NCI-H82 treated with DMSO at 0.1 percent for 48 hours (cell line): Measurements from ENCODE around the gene MAGI1.
A peak's percentile ranks its signal among the peaks of the same experiment; 100 is the strongest.

ENCODE experiments used
- DNase-seq: peaks from one replicate; lab custom pipeline; 2025; ENCODE audit not compliant: unreplicated experiment; lab: John Stamatoyannopoulos, UW

MAGI1 gene

DNA sequence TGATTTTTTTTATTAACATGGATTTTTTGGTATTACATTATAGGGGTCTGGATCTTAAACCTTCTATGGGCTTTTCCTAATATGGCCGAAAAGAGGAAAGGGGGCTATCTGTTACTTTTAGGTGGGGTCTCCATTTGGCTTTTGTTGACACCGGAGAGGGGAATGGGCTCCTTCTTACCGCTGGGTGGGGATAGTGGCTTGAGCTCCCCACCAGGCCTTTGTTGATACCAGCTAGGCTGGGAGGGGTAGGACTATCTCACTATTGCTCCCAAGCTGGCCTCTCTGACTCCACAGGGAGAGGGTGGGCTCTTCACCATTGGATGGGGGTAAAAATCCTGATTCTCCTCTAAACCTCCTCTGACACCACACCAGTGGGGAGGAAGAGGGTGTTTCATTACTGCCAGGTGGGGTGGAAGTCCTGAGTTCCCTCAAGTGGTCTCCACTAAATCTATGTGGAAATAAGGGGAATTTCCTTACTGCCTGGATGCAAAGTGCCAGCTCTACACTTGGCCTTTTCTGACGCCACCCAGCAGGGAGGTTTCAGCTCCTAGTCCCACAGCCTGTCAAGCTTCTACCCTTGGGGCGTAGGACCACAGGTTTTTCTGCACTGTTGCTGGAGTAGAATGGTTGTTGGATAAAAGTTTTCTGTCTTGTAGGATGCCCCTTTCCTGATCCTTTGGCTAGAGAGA is 572.3 kb downstream of the MAGI1 start:
- DNase-seq, result no peak

DNA sequence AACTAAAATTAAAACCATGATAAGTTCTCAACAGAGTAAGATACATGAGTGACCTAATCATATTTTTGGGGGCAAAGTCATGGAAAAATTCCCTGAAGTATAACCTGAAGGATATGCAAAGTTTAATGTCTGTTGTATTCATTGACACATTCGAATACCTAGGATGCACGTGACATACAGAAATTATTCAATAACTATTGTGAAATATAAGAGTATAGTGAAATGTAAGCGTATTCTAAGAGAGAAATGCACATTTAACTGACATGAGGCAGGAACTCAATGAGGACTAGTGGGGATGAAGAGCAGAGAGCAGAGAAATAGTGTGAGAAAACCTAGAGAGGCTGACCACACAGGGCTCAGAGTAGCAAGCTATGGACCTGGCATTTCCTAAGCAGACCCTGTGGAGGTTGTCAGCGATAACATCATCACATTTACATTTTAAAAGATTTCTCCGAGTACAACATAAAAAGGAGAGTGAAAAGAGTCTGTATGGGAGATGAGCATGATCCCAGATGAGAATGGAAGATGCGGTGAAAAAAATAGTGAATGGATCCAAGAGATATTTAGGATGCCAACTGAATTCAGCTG is 588.8 kb downstream of the MAGI1 start:
- no peak for DNase-seq

DNA sequence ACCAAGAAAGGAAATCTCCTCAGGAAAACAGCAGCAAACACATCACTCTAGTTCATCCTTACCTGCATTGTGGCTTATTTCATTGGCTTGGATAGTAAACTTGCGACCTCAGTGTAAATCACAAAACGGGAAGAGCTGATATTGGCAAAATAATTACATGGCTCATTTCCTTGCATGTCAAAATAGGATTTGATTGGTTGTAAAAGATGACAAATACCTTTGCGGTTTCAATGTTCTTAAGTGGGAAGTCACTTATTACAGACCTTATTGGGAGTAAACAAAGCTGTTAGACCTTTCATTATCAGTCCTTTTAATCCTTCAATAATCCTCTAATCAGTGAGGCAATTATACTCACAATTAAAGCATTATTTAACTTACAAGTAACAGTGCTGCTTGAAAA is 590.6 kb downstream of the MAGI1 start:
- DNase-seq, result peak; percentile 3

DNA sequence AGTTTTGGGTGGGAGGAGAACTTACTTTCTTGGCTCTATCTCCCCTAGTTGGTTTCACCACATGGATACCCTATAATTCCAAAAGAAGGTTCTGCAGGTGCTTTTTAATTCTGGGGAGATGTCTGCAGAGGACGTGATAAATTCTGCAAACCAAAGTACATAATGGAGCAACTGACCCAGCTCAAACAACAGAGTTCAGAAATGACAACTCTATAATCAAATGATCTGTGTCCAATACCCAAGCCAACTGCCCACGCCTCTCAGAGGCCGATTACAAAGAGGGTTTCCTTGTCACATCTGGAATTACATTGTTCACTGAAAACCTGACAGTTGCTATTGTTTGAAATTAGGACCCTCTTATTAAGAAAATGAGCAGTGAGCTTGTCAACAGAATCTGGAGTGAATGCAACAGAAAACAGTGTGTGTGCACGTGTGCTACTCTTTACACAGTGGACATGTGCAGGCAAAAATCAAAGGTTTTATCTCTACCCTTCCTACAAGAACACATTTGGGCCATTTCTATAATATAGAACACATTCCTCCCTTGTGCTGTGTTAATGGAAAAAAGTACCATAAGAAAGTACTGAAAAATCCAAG is 593.0 kb downstream of the MAGI1 start:
- no peak for DNase-seq

DNA sequence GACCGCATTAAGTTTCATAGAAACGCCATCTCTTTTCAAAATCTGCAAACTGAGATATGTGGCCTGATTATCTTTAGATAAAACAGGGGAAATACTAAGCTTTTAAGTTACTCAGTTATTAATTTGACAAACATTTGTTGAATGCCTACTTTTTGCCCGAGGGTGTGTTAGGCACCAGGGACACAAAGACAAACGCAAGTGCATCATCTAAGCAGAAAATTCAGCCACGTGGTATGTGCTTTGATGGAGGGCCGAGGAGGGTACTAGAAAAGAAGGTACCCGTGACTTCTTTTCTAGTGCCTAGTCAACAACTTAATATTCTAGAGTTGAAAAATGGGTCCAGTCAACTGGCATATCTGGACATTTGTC is 594.3 kb downstream of the MAGI1 start:
- DNase-seq, result no peak

DNA sequence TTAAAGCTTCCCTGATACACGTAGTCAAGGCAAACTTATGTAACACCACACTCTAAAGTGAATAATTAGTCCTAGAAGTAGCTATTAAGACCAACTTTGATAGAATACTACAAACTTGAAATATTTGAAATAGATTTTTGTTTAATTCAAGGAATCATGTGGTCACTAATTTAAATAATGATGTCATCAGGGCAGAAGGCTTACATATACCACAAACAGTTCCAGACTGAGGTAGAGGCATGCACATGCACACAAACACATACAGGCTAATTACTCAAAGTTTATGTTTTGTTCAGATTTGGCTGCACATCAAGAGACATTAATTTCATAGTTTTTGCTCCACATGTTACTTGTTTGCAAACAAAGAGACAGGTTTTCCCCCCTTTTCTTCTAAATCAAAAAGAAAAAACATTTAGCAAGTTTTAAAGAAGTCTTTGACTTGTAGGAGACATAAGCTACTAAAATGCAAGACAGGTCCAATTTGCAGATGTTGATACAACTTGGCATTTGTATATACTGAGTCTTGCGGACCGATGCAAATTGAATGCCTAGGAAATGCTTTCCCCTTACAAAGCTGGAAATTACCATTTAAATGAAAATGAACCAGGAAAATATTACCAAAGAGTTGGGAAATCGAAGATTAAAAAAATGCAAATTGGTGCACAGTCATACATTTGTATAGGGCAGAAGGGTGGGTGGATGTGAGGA is 594.8 kb downstream of the MAGI1 start:
- DNase-seq, result no peak

DNA sequence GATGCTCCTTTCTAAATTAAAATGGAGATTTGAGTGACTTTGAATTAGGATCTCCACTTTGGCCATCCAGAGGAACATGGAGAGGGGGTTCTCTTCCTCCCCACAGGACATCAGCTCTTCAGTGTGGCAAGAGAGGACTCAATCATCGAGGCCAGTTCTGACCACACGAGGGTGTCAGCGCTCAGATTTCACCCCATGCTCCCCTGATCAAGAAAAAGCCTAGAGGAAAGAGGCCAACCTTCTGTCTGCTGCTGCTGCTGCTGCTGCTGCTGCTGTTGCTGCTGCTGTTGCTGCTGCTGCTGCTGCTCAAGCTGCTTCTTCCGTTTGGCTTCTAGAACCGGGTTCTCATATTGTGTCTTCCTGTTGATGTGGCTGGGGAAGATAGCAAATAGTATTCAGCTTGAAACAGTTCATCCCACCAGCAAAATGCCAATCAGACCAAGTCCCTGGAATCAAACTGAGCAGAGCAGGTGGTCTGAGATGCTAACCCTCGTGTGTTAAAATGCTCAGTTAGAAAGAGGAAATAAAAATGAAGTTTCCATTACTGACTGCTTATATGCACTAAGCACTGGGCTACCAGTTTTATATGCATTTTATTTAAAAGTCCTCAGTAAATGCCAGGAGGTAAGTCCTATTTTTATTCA is 599.0 kb downstream of the MAGI1 start:
- peak; percentile 32 for DNase-seq

DNA sequence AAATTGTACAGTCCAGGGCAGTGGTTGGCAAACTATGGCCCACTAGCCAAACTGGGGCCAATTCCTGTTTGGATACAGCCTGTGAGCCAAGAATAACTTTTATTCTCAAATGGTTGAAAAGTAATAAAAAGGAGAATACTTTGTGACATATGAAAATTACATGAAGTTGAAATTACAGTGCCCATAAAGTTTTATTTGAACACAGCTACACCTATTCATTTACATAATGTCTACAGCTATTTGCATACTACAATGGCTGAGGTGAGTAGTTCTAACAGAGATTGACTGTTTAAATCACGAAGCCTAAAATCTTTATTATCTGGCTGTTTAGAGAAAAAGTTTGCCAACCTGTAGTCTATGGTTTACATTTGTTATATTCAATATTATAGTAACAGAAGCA is 600.1 kb downstream of the MAGI1 start:
- no peak for DNase-seq

DNA sequence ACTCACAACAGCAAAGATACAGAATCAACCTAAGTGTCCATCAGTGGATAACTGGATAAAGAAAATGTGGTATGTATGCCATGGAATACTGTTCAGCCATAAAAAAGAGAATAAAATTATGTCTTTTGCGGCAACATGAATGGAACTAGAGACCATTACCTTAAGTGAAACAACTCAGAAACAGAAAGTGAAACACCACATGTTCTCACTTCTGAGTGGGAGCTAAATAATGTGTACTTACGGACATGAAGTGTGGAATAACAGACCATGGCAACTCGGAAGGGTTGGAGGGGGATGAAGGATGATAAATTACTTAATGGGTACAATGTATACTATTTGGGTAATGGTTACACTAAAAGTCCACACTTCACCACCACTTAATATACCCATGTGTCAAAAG is 600.6 kb downstream of the MAGI1 start:
- no peak for DNase-seq

DNA sequence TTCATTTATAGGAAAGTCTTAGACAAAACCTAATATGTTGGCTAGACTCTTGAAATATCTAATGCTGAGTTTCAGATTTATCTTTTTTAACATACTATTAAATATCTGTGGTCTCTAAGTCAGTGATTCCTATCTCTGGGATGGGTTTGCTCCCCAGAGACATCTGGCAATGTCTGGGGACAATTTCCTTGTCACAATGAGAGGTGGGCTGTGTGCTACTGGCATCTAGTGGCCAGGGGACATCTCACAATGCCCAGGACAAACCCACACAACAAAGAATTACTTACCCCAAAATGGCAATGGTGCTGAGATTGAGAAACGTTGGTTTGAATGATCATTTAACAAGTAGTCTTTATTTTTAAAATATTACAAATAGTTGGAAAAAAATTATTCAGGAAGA is 602.1 kb downstream of the MAGI1 start:
- DNase-seq, result no peak

DNA sequence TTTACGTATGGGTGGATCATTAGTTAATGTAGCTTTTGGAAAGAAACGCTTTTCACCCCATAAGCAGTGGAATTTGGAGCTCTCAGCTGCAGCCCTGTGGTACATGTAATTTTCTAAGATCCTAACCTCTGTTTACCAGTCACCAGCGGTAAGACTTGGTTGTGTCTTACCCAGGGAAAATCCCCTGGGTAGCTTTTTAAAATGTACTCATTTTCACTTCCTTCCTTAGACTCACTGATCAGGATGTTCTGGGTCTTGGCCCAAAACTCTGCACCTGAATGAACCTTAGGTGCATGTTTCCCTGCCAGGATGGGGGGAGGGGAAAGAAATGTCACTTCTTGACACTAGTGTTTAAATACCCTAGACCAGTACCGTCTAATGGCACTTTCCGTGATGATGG is 605.2 kb downstream of the MAGI1 start:
- no peak for DNase-seq

DNA sequence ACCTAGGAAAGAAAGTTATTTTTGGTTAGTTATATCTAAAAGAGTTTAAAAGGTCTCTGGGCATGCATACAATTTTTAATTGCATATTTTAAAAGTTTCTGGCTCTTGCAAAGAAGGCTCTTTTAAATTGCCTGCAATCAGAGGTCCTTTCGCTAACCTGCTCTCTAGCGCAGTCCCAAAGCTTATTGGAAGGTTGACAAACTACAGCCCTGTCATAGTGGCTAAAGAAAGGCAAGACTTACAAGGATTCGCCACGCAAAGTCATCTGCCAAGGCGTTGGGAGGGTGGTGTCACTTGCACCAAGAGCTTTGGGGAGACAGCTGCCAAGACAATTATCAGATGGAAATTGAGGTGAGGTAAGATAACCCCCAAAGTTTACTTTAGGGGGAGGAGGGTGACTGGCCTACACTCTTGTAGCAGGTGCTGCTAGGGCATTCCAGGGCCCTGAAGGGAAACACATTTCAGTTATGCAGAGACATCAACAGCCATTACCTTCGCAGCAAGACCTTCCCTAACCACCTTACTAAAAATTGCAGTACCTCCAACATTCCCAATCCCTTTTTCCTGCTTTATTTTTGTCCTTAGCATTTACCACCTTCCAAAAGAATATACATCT is 606.2 kb downstream of the MAGI1 start:
- no peak for DNase-seq

DNA sequence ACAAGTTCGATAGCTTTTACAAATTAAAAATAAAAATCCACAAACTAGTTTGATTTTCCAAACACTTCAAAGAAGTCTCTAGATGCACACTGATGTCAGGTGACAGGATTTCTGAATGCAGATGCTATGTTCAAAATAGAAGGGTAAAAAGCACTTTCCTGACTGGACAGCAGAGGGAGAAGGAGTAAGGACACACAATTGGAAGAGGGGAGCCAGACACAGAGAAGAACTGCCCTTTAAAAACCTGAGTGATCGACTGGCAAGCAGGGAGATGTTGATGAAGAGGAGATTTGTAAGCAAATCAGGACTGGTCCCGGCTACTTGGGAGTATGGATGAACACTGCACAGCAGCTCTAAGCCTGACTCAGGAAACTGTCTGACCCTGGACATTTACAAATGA is 612.8 kb downstream of the MAGI1 start:
- DNase-seq, result no peak

DNA sequence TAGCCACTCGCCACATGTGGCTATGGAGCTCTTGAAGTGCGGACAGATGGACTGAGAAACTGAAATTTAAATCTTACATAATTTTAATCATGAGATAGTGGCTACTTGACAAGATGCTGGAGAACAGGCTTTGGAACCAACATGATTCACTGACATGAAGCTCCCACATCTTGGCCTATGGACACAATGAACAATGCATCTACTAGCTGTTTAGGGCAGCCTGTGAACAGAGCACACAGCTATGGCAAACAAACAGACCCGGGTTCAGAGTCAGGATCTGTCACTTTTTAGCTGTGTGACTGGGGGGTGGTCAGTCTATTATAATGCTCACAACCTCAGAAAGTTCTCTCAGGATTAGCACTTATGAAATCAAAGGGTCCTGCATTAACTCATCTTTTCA is 616.6 kb downstream of the MAGI1 start:
- no peak for DNase-seq

DNA sequence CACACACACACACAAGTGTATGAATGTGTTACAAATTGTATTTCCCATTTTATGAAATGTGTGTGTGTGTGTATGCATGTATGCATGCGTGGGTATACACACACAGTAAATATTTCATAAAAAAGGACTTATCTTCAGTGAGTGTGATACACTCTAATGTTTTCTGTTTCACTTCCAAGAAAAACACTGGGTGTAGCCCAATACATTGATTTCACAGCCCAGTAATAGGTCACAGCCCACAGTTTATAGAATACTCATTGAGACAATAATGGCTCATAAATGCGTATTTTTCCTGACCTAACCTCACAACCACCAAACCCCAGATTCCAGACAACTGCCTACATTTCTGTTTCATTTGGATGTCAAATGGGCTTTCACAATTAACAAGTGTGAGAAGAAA is 619.5 kb downstream of the MAGI1 start:
- no peak for DNase-seq

DNA sequence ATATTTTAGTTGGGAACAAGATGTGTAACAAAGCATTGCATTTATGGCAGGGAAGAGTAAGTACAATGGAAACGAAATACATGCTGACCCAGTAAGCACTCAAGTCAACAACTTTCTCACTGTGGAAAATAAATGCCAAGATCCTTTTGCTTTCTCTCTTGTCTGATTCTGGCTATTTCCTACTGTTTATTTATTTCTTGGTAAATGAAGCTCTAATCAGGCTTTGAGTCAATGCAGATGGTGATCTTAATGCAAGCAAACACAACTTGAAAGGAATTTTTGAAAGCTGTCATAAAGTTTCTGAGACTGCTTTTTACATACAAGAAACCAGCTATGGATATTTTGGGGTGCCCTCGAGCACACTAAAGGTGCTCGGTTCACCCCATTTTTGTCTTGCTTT is 624.8 kb downstream of the MAGI1 start:
- no peak for DNase-seq

DNA sequence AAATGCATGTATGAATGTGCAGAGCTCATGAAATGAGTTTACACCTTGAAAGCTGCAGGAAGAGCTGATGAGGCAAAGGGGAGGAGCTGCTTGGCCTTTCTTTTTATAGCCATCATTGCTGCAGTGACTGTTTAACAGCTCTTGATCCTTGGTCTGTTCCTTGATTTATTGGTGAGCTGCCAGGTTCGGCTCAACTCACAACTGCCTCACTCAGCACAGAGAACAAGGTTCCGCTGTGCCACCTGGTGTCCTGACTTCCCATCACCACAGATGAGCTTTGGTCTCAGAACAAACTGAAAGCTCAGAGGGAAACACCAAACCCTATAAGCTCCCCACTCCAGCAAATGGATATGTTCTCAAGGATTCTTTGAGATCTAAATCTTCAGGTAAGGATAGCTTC is 626.1 kb downstream of the MAGI1 start:
- DNase-seq, result no peak

DNA sequence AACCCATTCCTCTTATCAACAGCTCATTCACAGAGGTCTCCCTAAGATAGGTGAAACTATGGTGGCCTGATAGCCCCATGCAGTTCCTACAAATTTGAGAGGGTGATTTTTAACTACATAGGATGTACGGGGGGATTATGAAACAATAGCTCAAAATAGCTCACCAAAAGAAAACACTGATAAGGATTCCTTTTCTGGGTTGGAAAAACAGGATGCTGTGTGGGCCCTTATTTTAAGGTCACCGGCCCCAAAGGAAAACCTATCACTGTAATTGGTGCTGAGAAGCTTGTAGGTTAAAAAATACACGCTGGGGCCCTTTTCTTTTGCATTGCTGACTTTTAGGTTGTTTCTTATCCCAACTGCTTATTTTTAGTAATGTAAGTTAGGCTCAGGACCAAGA is 627.4 kb downstream of the MAGI1 start:
- no peak for DNase-seq

DNA sequence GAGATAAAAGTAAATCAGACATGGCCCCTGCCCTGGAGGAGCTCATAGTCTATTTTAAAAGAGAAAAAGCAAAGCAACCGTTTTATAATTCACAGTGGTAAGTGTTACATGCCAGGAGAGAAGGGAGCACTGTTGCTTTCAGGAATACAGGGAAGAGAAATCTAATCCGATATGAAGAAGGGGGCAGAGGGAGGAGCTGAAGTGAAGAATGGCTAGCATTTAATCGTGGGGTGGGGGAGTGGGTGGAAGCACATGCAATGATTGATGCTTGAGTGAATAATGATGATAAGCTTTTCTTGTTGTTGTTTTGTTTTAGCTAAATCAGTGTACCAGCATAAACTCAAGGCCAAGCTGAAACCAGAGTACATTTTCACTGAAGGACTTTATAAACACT is 629.5 kb downstream of the MAGI1 start:
- no peak for DNase-seq

DNA sequence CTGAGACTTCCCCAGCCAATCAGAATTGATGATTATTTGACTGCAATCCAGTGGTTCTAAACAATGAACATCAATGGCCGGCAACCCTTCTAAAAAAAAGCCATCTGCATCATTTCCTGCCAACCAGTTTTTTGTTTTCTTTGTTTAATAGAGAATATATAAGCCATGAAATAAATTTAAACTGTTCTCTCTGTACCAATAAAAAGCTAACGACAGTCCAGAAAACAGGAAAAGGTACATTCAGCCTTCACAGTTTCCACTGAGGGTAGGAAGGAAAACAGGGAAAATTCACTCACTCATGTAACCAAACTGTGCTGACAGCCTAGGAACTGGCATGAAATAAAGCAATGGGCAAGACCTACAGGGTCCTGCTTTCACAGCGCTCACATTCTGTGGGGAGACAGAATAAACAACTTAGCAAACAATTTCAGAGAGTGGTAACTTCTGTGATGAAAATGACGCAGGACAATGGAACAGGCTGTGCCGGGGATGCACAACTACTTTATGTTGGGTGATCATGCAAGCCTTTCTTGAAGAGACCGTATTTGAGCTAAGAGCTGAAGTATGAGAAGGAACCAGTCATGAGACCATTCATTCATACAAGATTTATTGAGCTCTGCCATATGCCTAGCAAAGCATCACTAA is 630.1 kb downstream of the MAGI1 start:
- DNase-seq, result no peak

DNA sequence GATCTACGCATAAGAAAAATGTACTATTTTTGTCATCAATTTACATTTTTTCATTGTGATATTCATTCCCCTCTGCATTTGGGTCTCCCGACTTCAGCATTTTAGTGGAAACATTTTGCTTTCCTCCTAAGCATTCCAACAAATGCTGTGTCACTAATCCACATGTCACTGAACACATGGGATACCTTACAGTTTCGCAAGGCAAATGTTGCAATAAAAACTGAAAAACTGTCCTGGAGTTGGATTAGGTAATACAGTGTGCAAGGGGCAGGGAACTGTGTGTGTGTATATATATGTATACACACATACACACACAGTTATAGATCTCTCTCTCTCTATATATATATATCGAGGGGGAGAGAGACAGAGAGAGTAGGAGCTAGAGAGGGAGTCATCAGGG is 632.2 kb downstream of the MAGI1 start:
- no peak for DNase-seq
